ENCODE measurements around the gene SEMA5B.

- peak; percentile 74 for TF ChIP-seq CTCF (IDR thresholded peaks at IDR 0.05)
- no peak for TF ChIP-seq EZH2 (IDR thresholded peaks at IDR 0.05; ENCODE audit: borderline replicate concordance, insufficient read depth, low read depth, low read length, poor library complexity, severe bottlenecking)
These were observed 84.4 kb downstream of the SEMA5B start for GRCh38 chr3:122942937-122943827.
